K562 (cell line): ENCODE results near the gene GRIP1. TPM values are rescaled to one million over a fixed set of nuclear protein-coding genes. Genes with fewer than 3 reads are reported as not detected.

Experiments used
- ATAC-seq: fragments of 200-7000 bp; cut with Tn5 transposase; 3 replicates; pipeline ENCODE4 v1.9.1; 2020; ENCODE audit warnings: moderate library complexity
- BruUV-seq: library from RNA; stranded (reverse); fragments of 400-500 nt; replicated peaks from 2 replicates; lab custom pipeline; 2021; lab: Mats Ljungman, UMichigan
- CTCF ChIA-PET: fragments of 300-600 bp; formaldehyde crosslinking; extraction: SDS; loops from one replicate; lab custom pipeline; 2021; ENCODE audit warnings: low intra/inter-chr PET ratio; lab: Yijun Ruan, JAX
- POLR2A ChIA-PET: fragments of 300-600, 350-650 bp; sonication (Branson Sonifier 250); formaldehyde crosslinking; extraction: SDS; loops from one replicate; lab custom pipeline; 2021; ENCODE audit warnings: antibody characterized with exemption, inconsistent platforms; lab: Yijun Ruan, JAX
- DNase-seq, 4 experiments: peaks; one replicate each; pipeline versions ENCODE4 v3.0.0 to v3.0.0-alpha.2; 2011 to 2018; ENCODE audit warnings: low spot score in 3 of 4, mixed read lengths in 3 of 4; ENCODE audit errors: extremely low read depth in 1 of 4
- FAIRE-seq: peaks from 2 replicates; lab custom pipeline; 2011; peaks lifted over from hg19 to GRCh38; lab: Jason Lieb, UNC
- H2AFZ ChIP-seq: 2 replicates; pipeline ENCODE4 v1.6.0; 2011; ENCODE audit warnings: low read depth, low read length, control low read depth, inconsistent platforms
- H3K27ac ChIP-seq: fragments of 200-600 bp; 3 replicates; pipeline ENCODE4 v1.8.0; 2011; ENCODE audit warnings: low read depth, mild to moderate bottlenecking, control low read depth, inconsistent platforms, low read length, moderate library complexity, mixed read lengths; ENCODE audit errors: extremely low read depth
- H3K27me3 ChIP-seq, 2 experiments: fragments of 300-600 bp in 1 of 2; 2 replicates in 1 of 2; 3 replicates in 1 of 2; pipeline versions ENCODE4 v1.6.0 to v1.8.0; 2011; ENCODE audit warnings: inconsistent platforms in 2 of 2, low read length in 2 of 2, mild to moderate bottlenecking in 1 of 2, mixed read lengths in 1 of 2, moderate library complexity in 1 of 2; ENCODE audit not compliant: control insufficient read depth in 2 of 2, insufficient read depth in 2 of 2
- H3K36me3 ChIP-seq: fragments of 300-600 bp; 3 replicates; pipeline ENCODE4 v1.8.0; 2011; ENCODE audit warnings: mild to moderate bottlenecking, low read length, inconsistent platforms; ENCODE audit not compliant: control insufficient read depth, insufficient read depth
- H3K4me1 ChIP-seq, 2 experiments: fragments of 200-600 bp in 1 of 2; replicated peaks in 1 of 2; 2 replicates in 1 of 2; 3 replicates in 1 of 2; pipeline versions ENCODE4 v1.5.1 to v1.8.0; 2011; ENCODE audit warnings: inconsistent platforms in 2 of 2, low read length in 2 of 2, mild to moderate bottlenecking in 1 of 2, mixed read lengths in 1 of 2, moderate library complexity in 1 of 2; ENCODE audit not compliant: control insufficient read depth in 2 of 2, insufficient read depth in 2 of 2
- H3K4me2 ChIP-seq: 2 replicates; pipeline ENCODE4 v1.6.1; 2011; ENCODE audit warnings: low read length, control low read depth, inconsistent platforms, mixed read lengths; ENCODE audit not compliant: insufficient read depth
- H3K4me3 ChIP-seq: fragments of 200-600 bp; sonication (generic), shearing (Covaris generic); 2 replicates; pipeline ENCODE4 v1.5.1; 2016; ENCODE audit warnings: control low read depth, inconsistent platforms
- H3K79me2 ChIP-seq: fragments of 200-600 bp; 3 replicates; pipeline ENCODE4 v1.8.0; 2011; ENCODE audit warnings: low read length, inconsistent platforms; ENCODE audit not compliant: control insufficient read depth, insufficient read depth
- H3K9ac ChIP-seq, 2 experiments: 2 replicates each; pipeline versions ENCODE4 v1.6.0 to v1.6.1; 2011; ENCODE audit warnings: low read depth in 2 of 2, low read length in 2 of 2, control low read depth in 1 of 2, inconsistent platforms in 1 of 2, mild to moderate bottlenecking in 1 of 2, mixed read lengths in 1 of 2; ENCODE audit not compliant: insufficient read depth in 1 of 2
- H3K9me1 ChIP-seq: one replicate; pipeline ENCODE4 v1.6.0; 2011; ENCODE audit warnings: inconsistent platforms, mild to moderate bottlenecking, low read length, moderate library complexity; ENCODE audit not compliant: control insufficient read depth, insufficient read depth
- H3K9me3 ChIP-seq: replicated peaks from 2 replicates; pipeline ENCODE4 v1.5.1; 2011; ENCODE audit warnings: low read depth, low read length, inconsistent platforms; ENCODE audit not compliant: control insufficient read depth, insufficient read depth
- H4K20me1 ChIP-seq: replicated peaks from 2 replicates; pipeline ENCODE4 v1.6.1; 2011; ENCODE audit warnings: low read length, inconsistent platforms, mixed read lengths; ENCODE audit not compliant: control insufficient read depth, insufficient read depth
- ATF1 ChIP-seq, 2 experiments: fragments of 450-650 bp in 1 of 2; IDR thresholded peaks; 2 replicates each; pipeline ENCODE4 v1.6.1; 2016; ENCODE audit warnings: missing compliant biosample characterization in 1 of 2, missing genetic modification characterization in 1 of 2
- EP300 ChIP-seq: IDR thresholded peaks from 2 replicates; pipeline ENCODE4 v1.6.1; 2012; ENCODE audit warnings: low read length, improper control_type of control experiment
- ILF3 ChIP-seq: fragments of 450-650 bp; IDR thresholded peaks from 2 replicates; pipeline ENCODE4 v1.6.1; 2018; ENCODE audit warnings: antibody characterized with exemption, mild to moderate bottlenecking, moderate library complexity, borderline replicate concordance
- KDM5B ChIP-seq: fragments of 200-600 bp; sonication (generic); IDR thresholded peaks from 2 replicates; pipeline ENCODE4 v1.6.1; 2012; ENCODE audit warnings: low read depth, mild to moderate bottlenecking, moderate library complexity, low read length, control low read depth, inconsistent platforms; ENCODE audit not compliant: insufficient replicate concordance
- MBD2 ChIP-seq: sonication (generic); IDR thresholded peaks from 2 replicates; pipeline ENCODE4 v1.6.1; 2016; ENCODE audit warnings: low read depth, borderline replicate concordance
- MEIS2 ChIP-seq: fragments of 450-650 bp; IDR thresholded peaks from 2 replicates; pipeline ENCODE4 v1.6.1; 2014; ENCODE audit warnings: mild to moderate bottlenecking; ENCODE audit not compliant: partially characterized antibody
- POLR3A ChIP-seq: IDR thresholded peaks from 2 replicates; pipeline ENCODE4 v1.6.1; 2011; ENCODE audit warnings: borderline replicate concordance, mild to moderate bottlenecking, moderate library complexity; ENCODE audit not compliant: insufficient read length, insufficient read depth; ENCODE audit errors: extremely low read depth
- PTTG1 ChIP-seq: fragments of 450-650 bp; IDR thresholded peaks from 2 replicates; pipeline ENCODE4 v1.6.1; 2016; ENCODE audit warnings: low read depth, mild to moderate bottlenecking, missing genetic modification characterization, missing compliant biosample characterization
- RNF2 ChIP-seq: sonication (generic); IDR thresholded peaks from 2 replicates; pipeline ENCODE4 v1.6.1; 2016
- TRIM28 ChIP-seq: fragments of 450-650 bp; IDR thresholded peaks from 2 replicates; pipeline ENCODE4 v1.6.1; 2017
- ZNF347 ChIP-seq: fragments of 450-650 bp; formaldehyde crosslinking; IDR thresholded peaks from 2 replicates; pipeline ENCODE4 v1.4.0; 2020; ENCODE audit warnings: low read depth, mild to moderate bottlenecking, moderate library complexity
- WGBS: fragments of 100-300 bp; shearing (Covaris generic); methylation state at CpG from one replicate; pipeline ENCODE4 v1.1.6; 2016; ENCODE audit warnings: low coverage, mixed read lengths; ENCODE audit not compliant: insufficient coverage; ENCODE audit errors: missing lambda C conversion rate; 5-methylcytosine and 5-hydroxymethylcytosine counted together
- in situ Hi-C: fragments of 300-500 bp; cut with MboI; formaldehyde crosslinking; loops from 4 replicates; pipeline ENCODE4 v1.15.0; 2018; ENCODE audit warnings: inconsistent platforms, mixed read lengths
- intact Hi-C: fragments of 100-400 bp; cut with micrococcal nuclease; formaldehyde crosslinking; loops from 2 replicates; pipeline ENCODE4 v1.14.2; 2022
- polyA plus RNA-seq, 8 experiments: library from polyadenylated mRNA; depleted of rRNA in 4 of 8; stranded (reverse) in 5 of 8; unstranded in 3 of 8; fragments of >200 nt; fragmentation: Nextera tagmentation in 2 of 8; fragmentation: Illumina TruSeq in 1 of 8; extraction: Ambion mirVana in 2 of 8; extraction: Trizol in 1 of 8; gene quantifications; 2 replicates each; pipeline versions ENCODE4 v1.2.1 to v1.2.3, GENCODE V29; 2011 to 2014; ENCODE audit warnings: inconsistent platforms in 1 of 8, missing spikeins in 1 of 8
- total RNA-seq, 7 experiments: library from RNA; depleted of rRNA in 6 of 7; stranded (reverse); fragments of >200 nt in 6 of 7; fragmentation: Illumina TruSeq in 2 of 7; extraction: Trizol in 2 of 7; gene quantifications; 2 replicates each; pipeline versions ENCODE4 v1.2.1 to v1.2.3, GENCODE V29; 2011 to 2021; ENCODE audit warnings: low replicate concordance in 1 of 7
- TF ChIP-seq, protein P1 (sequence below): IDR thresholded peaks from 3 replicates; pipeline ENCODE4 v1.6.1; 2011; ENCODE audit warnings: borderline replicate concordance, mild to moderate bottlenecking, moderate library complexity; ENCODE audit not compliant: insufficient read length; ENCODE audit errors: extremely low read depth
- TF ChIP-seq, protein P2 (sequence below): fragments of 250-450 bp; sonication (Bioruptor Pico); IDR thresholded peaks from 2 replicates; pipeline ENCODE4 v1.8.0; 2022; ENCODE audit warnings: moderate library complexity, mild to moderate bottlenecking, inconsistent platforms
- TF ChIP-seq, protein P3 (sequence below): sonication (generic); formaldehyde crosslinking; IDR thresholded peaks from 2 replicates; pipeline ENCODE4 v1.8.1; 2023; ENCODE audit warnings: mild to moderate bottlenecking, missing genetic modification reagents

The GRIP1 gene
- total and polyA plus RNA-seq, 9 of the 15 experiments (the other 6 are each of a cell fraction or from before 2014, with no cell fraction given) = 0.28 to 1.2 (median 0.45) TPM

DNA sequence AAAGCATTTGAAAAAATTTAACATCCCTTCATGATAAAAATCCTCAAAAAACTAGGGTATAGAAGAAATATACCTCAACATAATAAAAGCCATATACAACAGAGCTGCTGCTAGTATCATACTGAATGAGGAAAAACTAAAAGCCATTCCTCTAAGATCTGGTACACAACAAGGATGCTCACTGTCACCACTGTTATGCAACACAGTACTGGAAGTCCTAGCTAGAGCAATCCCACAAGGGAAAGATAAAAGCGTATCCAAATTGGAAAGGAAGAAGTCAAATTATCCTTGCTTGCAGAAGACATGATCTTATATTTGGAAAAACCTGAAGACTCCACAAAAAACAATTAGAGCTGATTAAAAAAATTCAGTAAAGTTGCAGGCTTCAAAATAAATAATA is 261.7 kb downstream of the GRIP1 start:
- 0% methylated on average over 1 of the region's 1 CpG for WGBS
- Histone ChIP-seq H4K20me1 (no peaks in the 10 kb centered on the region), H3K27me3 (no peaks in the 10 kb centered on the region), H3K36me3 (no peaks in the 10 kb centered on the region), H3K27ac (no peak overlapping the region), H2AFZ (no peak overlapping the region), H3K4me1 (no peaks in the 10 kb centered on the region), H3K79me2 (no peaks in the 10 kb centered on the region), H3K9ac (no peak overlapping the region), H3K9me1 (no peaks in the 10 kb centered on the region), H3K9me3 (no peaks in the 10 kb centered on the region), H3K4me2 (no peak overlapping the region), H3K4me3 (no peak overlapping the region)
- DNase-seq (no peak), ATAC-seq (no peak), FAIRE-seq (no peak)
- POLR2A ChIA-PET = no interaction called here
- intact Hi-C loops = no loop called here
- CTCF ChIA-PET = no interaction called here
- in situ Hi-C loops = loop anchor here (25.0 kb wide), 2 partner anchors 1105 to 1530 kb away; no protein-coding TSS in a partner anchor
- BruUV-seq = no TSS peak
- TF ChIP-seq RNF2 = no peak
- TF ChIP-seq ZNF347 = no peak
- no peak for TF ChIP-seq ATF1 (CRISPR knock-in tag; IDR thresholded peaks at IDR 0.05)
- TF ChIP-seq ATF1 (tag; IDR thresholded peaks at IDR 0.05) = no peak
- no peak for TF ChIP-seq MEIS2
- TF ChIP-seq, protein P1, sequence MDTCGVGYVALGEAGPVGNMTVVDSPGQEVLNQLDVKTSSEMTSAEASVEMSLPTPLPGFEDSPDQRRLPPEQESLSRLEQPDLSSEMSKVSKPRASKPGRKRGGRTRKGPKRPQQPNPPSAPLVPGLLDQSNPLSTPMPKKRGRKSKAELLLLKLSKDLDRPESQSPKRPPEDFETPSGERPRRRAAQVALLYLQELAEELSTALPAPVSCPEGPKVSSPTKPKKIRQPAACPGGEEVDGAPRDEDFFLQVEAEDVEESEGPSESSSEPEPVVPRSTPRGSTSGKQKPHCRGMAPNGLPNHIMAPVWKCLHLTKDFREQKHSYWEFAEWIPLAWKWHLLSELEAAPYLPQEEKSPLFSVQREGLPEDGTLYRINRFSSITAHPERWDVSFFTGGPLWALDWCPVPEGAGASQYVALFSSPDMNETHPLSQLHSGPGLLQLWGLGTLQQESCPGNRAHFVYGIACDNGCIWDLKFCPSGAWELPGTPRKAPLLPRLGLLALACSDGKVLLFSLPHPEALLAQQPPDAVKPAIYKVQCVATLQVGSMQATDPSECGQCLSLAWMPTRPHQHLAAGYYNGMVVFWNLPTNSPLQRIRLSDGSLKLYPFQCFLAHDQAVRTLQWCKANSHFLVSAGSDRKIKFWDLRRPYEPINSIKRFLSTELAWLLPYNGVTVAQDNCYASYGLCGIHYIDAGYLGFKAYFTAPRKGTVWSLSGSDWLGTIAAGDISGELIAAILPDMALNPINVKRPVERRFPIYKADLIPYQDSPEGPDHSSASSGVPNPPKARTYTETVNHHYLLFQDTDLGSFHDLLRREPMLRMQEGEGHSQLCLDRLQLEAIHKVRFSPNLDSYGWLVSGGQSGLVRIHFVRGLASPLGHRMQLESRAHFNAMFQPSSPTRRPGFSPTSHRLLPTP = no peak
- TF ChIP-seq ILF3 = no peak
- TF ChIP-seq KDM5B = no peak
- no peak for TF ChIP-seq EP300
- no peak for TF ChIP-seq TRIM28
- no peak for TF ChIP-seq PTTG1
- TF ChIP-seq, protein P2, sequence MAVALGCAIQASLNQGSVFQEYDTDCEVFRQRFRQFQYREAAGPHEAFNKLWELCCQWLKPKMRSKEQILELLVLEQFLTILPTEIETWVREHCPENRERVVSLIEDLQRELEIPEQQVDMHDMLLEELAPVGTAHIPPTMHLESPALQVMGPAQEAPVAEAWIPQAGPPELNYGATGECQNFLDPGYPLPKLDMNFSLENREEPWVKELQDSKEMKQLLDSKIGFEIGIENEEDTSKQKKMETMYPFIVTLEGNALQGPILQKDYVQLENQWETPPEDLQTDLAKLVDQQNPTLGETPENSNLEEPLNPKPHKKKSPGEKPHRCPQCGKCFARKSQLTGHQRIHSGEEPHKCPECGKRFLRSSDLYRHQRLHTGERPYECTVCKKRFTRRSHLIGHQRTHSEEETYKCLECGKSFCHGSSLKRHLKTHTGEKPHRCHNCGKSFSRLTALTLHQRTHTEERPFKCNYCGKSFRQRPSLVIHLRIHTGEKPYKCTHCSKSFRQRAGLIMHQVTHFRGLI (CRISPR knock-in tag) = no peak
- no peak for TF ChIP-seq POLR3A
- TF ChIP-seq, protein P3, sequence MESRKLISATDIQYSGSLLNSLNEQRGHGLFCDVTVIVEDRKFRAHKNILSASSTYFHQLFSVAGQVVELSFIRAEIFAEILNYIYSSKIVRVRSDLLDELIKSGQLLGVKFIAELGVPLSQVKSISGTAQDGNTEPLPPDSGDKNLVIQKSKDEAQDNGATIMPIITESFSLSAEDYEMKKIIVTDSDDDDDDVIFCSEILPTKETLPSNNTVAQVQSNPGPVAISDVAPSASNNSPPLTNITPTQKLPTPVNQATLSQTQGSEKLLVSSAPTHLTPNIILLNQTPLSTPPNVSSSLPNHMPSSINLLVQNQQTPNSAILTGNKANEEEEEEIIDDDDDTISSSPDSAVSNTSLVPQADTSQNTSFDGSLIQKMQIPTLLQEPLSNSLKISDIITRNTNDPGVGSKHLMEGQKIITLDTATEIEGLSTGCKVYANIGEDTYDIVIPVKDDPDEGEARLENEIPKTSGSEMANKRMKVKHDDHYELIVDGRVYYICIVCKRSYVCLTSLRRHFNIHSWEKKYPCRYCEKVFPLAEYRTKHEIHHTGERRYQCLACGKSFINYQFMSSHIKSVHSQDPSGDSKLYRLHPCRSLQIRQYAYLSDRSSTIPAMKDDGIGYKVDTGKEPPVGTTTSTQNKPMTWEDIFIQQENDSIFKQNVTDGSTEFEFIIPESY (CRISPR knock-in tag) = no peak
- TF ChIP-seq MBD2 = no peak
